Upper lobe of left lung (tissue), 4 donors: ENCODE measurements around the gene RASA3.

Experiments
- CTCF ChIP-seq, 6 experiments: fragments of 450-650 bp in 4 of 6; fragments of 200-600 bp in 2 of 6; sonication (generic) in 2 of 6; IDR thresholded peaks; one replicate each; pipeline ENCODE4 v1.5.1; 2016 to 2019; ENCODE audit warnings: antibody characterized with exemption in 6 of 6
- POLR2A ChIP-seq, 4 donors: fragments of 450-650 bp; IDR thresholded peaks; one replicate each; pipeline ENCODE4 v1.5.1; 2016 to 2017; ENCODE audit warnings: antibody characterized with exemption in 4 of 4, mild to moderate bottlenecking in 2 of 4
- POLR2AphosphoS5 ChIP-seq, 2 donors: sonication (generic); formaldehyde crosslinking; IDR thresholded peaks; one replicate each; pipeline ENCODE4 v1.5.1; 2017; ENCODE audit warnings: antibody characterized with exemption in 2 of 2

- TF ChIP-seq CTCF (IDR thresholded peaks at IDR 0.05): no peak
- no peak for TF ChIP-seq POLR2AphosphoS5 (IDR thresholded peaks at IDR 0.05)
- no peak for TF ChIP-seq POLR2A (IDR thresholded peaks at IDR 0.05)
These were observed 82.8 kb downstream of the RASA3 start for GRCh38 chr13:114049626-114050101.
